IMR-90 (cell line): Measurements from ENCODE around the gene MTMR4. TPM values are rescaled to one million over a fixed set of nuclear protein-coding genes. Genes with fewer than 3 reads are reported as not detected.

ENCODE experiments used
- ATAC-seq: fragments of 200-7000 bp; cut with Tn5 transposase; 2 replicates; pipeline ENCODE4 v1.9.1; 2020; ENCODE audit warnings: low read depth, mild to moderate bottlenecking, moderate library complexity
- BruUV-seq: library from RNA; stranded (reverse); fragments of 400-500 nt; replicated peaks from 2 replicates; lab custom pipeline; 2021; lab: Mats Ljungman, UMichigan
- CTCF ChIA-PET: fragments of 300-600 bp; formaldehyde crosslinking; extraction: SDS; loops from one replicate; lab custom pipeline; 2021; ENCODE audit warnings: antibody characterized with exemption; lab: Yijun Ruan, JAX
- POLR2A ChIA-PET: fragments of 300-600 bp; sonication (Branson Sonifier 250); formaldehyde crosslinking; loops from one replicate; lab custom pipeline; 2022; ENCODE audit warnings: antibody characterized with exemption; ENCODE audit not compliant: unreplicated experiment; lab: Charles Lee
- DNase-seq: peaks from one replicate; pipeline ENCODE4 v3.0.0; 2013
- H2AFZ ChIP-seq: replicated peaks from 2 replicates; pipeline ENCODE3; 2013; ENCODE audit warnings: low read length, mild to moderate bottlenecking; ENCODE audit not compliant: poor library complexity
- H2AK5ac ChIP-seq: 2 replicates; pipeline ENCODE4 v1.6.1; 2013; ENCODE audit warnings: low read depth, low read length, inconsistent platforms
- H2AK9ac ChIP-seq: replicated peaks from 2 replicates; pipeline ENCODE3; 2013; ENCODE audit warnings: mild to moderate bottlenecking, low read depth, low read length, moderate library complexity; ENCODE audit not compliant: poor library complexity
- H2BK120ac ChIP-seq: 2 replicates; pipeline ENCODE4 v1.6.1; 2013; ENCODE audit warnings: low read depth, low read length, inconsistent platforms
- H2BK15ac ChIP-seq: 3 replicates; pipeline ENCODE4 v1.6.1; 2013; ENCODE audit warnings: low read depth, low read length, inconsistent platforms
- H2BK20ac ChIP-seq: 2 replicates; pipeline ENCODE4 v1.6.1; 2013; ENCODE audit warnings: low read depth, mild to moderate bottlenecking, inconsistent platforms, low read length, moderate library complexity
- H2BK5ac ChIP-seq: 2 replicates; pipeline ENCODE4 v1.6.1; 2013; ENCODE audit warnings: mild to moderate bottlenecking, low read depth, low read length, inconsistent platforms; ENCODE audit not compliant: poor library complexity, severe bottlenecking
- H3K14ac ChIP-seq: replicated peaks from 2 replicates; pipeline ENCODE4 v1.6.1; 2013; ENCODE audit warnings: low read depth, low read length, inconsistent platforms
- H3K18ac ChIP-seq: 2 replicates; pipeline ENCODE4 v1.6.1; 2013; ENCODE audit warnings: low read depth, low read length, control low read depth
- H3K23ac ChIP-seq: 2 replicates; pipeline ENCODE4 v1.6.1; 2013; ENCODE audit warnings: low read depth, low read length, inconsistent platforms
- H3K27ac ChIP-seq: 2 replicates; pipeline ENCODE4 v1.5.1; 2013; ENCODE audit warnings: mild to moderate bottlenecking, control low read depth, low read length; ENCODE audit not compliant: insufficient read depth
- H3K27me3 ChIP-seq: 2 replicates; pipeline ENCODE4 v1.6.1; 2013; ENCODE audit warnings: low read length; ENCODE audit not compliant: control insufficient read depth, insufficient read depth
- H3K36me3 ChIP-seq: 2 replicates; pipeline ENCODE4 v1.6.1; 2013; ENCODE audit warnings: low read length, mixed read lengths; ENCODE audit not compliant: control insufficient read depth, insufficient read depth
- H3K4ac ChIP-seq: 2 replicates; pipeline ENCODE4 v1.6.1; 2013; ENCODE audit warnings: low read depth, low read length, inconsistent platforms
- H3K4me1 ChIP-seq: 2 replicates; pipeline ENCODE4 v1.6.1; 2013; ENCODE audit warnings: low read length, mixed read lengths; ENCODE audit not compliant: control insufficient read depth, insufficient read depth
- H3K4me2 ChIP-seq: 2 replicates; pipeline ENCODE4 v1.6.1; 2013; ENCODE audit warnings: low read depth, mild to moderate bottlenecking, control low read depth, low read length, moderate library complexity
- H3K4me3 ChIP-seq: 2 replicates; pipeline ENCODE4 v1.5.1; 2013; ENCODE audit warnings: low read depth, mild to moderate bottlenecking, control low read depth, low read length, moderate library complexity; ENCODE audit not compliant: insufficient read depth
- H3K56ac ChIP-seq: 2 replicates; pipeline ENCODE4 v1.6.1; 2013; ENCODE audit warnings: low read length, inconsistent platforms; ENCODE audit not compliant: insufficient read depth; ENCODE audit errors: extremely low read depth
- H3K79me1 ChIP-seq, 2 experiments: 2 replicates each; pipeline ENCODE4 v1.6.1; 2013; ENCODE audit warnings: low read length in 2 of 2, inconsistent platforms in 1 of 2, low read depth in 1 of 2
- H3K9ac ChIP-seq: 2 replicates; pipeline ENCODE4 v1.6.1; 2013; ENCODE audit warnings: low read depth, low read length, control low read depth
- H3K9me1 ChIP-seq: 2 replicates; pipeline ENCODE4 v1.6.1; 2013; ENCODE audit warnings: low read length, inconsistent platforms; ENCODE audit not compliant: insufficient read depth
- H3K9me3 ChIP-seq: 2 replicates; pipeline ENCODE4 v1.6.1; 2013; ENCODE audit warnings: low read length; ENCODE audit not compliant: control insufficient read depth, insufficient read depth
- H4K20me1 ChIP-seq: 2 replicates; pipeline ENCODE4 v1.6.1; 2013; ENCODE audit warnings: low read length, inconsistent platforms; ENCODE audit not compliant: insufficient read depth
- H4K5ac ChIP-seq: 2 replicates; pipeline ENCODE4 v1.6.1; 2013; ENCODE audit warnings: mild to moderate bottlenecking, low read depth, low read length, control low read depth
- H4K8ac ChIP-seq, 2 experiments: 2 replicates each; pipeline ENCODE4 v1.6.1; 2013; ENCODE audit warnings: low read depth in 2 of 2, low read length in 2 of 2, control low read depth in 1 of 2, inconsistent platforms in 1 of 2
- H4K91ac ChIP-seq: 2 replicates; pipeline ENCODE4 v1.6.1; 2013; ENCODE audit warnings: low read depth, low read length, inconsistent platforms; ENCODE audit not compliant: insufficient read depth
- BHLHE40 ChIP-seq: fragments of 150-350 bp; IDR thresholded peaks from 2 replicates; pipeline ENCODE4 v1.6.1; 2016; ENCODE audit warnings: mild to moderate bottlenecking, low read depth, low read length
- CEBPB ChIP-seq: IDR thresholded peaks from 2 replicates; pipeline ENCODE4 v1.6.1; 2012; ENCODE audit warnings: low read depth, low read length, improper control_type of control experiment
- CHD1 ChIP-seq: IDR thresholded peaks from 2 replicates; pipeline ENCODE4 v1.6.1; 2012; ENCODE audit warnings: low read depth, low read length, improper control_type of control experiment
- CTCF ChIP-seq: conservative IDR thresholded peaks from 2 replicates; pipeline ENCODE4 v1.5.1; 2012; ENCODE audit warnings: mild to moderate bottlenecking, low read depth, low read length, improper control_type of control experiment
- MAZ ChIP-seq: IDR thresholded peaks from 2 replicates; pipeline ENCODE4 v1.6.1; 2012; ENCODE audit warnings: low read depth, mild to moderate bottlenecking, low read length, improper control_type of control experiment, moderate library complexity, borderline replicate concordance
- MXI1 ChIP-seq: IDR thresholded peaks from 2 replicates; pipeline ENCODE4 v1.6.1; 2012; ENCODE audit warnings: low read depth, mild to moderate bottlenecking, low read length, moderate library complexity, borderline replicate concordance
- NFE2L2 ChIP-seq: fragments of 150-350 bp; IDR thresholded peaks from 2 replicates; pipeline ENCODE4 v1.6.1; 2016; ENCODE audit warnings: low read depth, mild to moderate bottlenecking, low read length
- POLR2A ChIP-seq: IDR thresholded peaks from 2 replicates; pipeline ENCODE4 v1.6.1; 2012; ENCODE audit warnings: mild to moderate bottlenecking, low read depth, low read length
- RAD21 ChIP-seq: IDR thresholded peaks from 2 replicates; pipeline ENCODE4 v1.6.1; 2012; ENCODE audit warnings: low read length, improper control_type of control experiment
- RCOR1 ChIP-seq: IDR thresholded peaks from 2 replicates; pipeline ENCODE4 v1.6.1; 2012; ENCODE audit warnings: mild to moderate bottlenecking, low read length, improper control_type of control experiment; ENCODE audit not compliant: insufficient replicate concordance
- SMC3 ChIP-seq: fragments of 150-350 bp; IDR thresholded peaks from 2 replicates; pipeline ENCODE4 v1.6.1; 2016; ENCODE audit warnings: low read depth, mild to moderate bottlenecking, antibody characterized with exemption, low read length, moderate library complexity
- WGBS, 2 experiments: methylation state at CpG; one replicate each; pipeline versions ENCODE4 v1.1.5 to v1.1.7; 2013; ENCODE audit warnings: missing lambda C conversion rate in 2 of 2; ENCODE audit not compliant: insufficient read length in 1 of 2; ENCODE audit errors: extremely low coverage in 2 of 2; 5-methylcytosine and 5-hydroxymethylcytosine counted together
- dilution Hi-C: fragments of 300-500 bp; cut with HindIII; formaldehyde crosslinking; loops from one replicate; pipeline ENCODE4 v1.14.3; 2018; ENCODE audit warnings: low sequenced_read_pairs; ENCODE audit not compliant: unreplicated experiment
- in situ Hi-C: fragments of 300-500 bp; cut with MboI; formaldehyde crosslinking; loops from 3 replicates; pipeline ENCODE4 v1.14.3; 2019; ENCODE audit warnings: low sequenced_read_pairs, inconsistent platforms, mixed read lengths
- intact Hi-C: fragments of 100-400 bp; cut with micrococcal nuclease; formaldehyde crosslinking; loops from 2 replicates; pipeline ENCODE4 v1.10.0; 2022
- polyA plus RNA-seq, 3 experiments: library from polyadenylated mRNA; depleted of rRNA; stranded (reverse); fragments of >200 nt; gene quantifications; 2 replicates each; pipeline ENCODE4 v1.2.3, GENCODE V29; 2012; ENCODE audit warnings: low replicate concordance in 1 of 3
- total RNA-seq: library from RNA; depleted of rRNA; stranded (reverse); fragments of >200 nt; gene quantifications from 2 replicates; pipeline ENCODE4 v1.2.3, GENCODE V29; 2012
- TF ChIP-seq, protein P1 (sequence below): fragments of 150-350 bp; IDR thresholded peaks from 2 replicates; pipeline ENCODE4 v1.6.1; 2017; ENCODE audit warnings: mild to moderate bottlenecking, antibody characterized with exemption, low read length, low read depth

MTMR4 gene
- total and polyA plus RNA-seq, 2 of the 4 experiments (the other 2 are of a cell fraction), result 13.2 to 42.5 TPM

DNA sequence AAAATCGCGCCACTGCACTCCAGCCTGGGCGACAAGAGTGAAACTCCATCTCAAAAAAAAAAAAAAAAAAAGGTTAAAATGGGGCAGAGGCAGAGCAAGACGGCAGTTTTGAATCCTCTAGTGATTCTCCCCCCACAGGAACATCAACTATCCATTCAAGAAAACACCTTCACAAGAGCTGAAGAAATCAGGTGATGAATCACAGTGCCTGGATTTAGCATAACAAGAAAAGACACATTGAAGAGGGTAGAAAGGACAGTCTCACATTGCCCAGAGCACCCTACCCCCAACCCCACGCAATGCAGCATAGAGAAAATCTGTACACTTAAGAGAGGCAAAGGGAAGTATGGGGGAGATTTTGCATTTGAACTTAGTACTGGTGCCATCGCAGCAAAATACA, 68.4 kb downstream of the MTMR4 start:
- Histone ChIP-seq H2BK15ac (no peak overlapping the region), H4K91ac (no peak overlapping the region), H3K18ac (no peak overlapping the region), H2AFZ (no peak overlapping the region), H2BK120ac (no peak overlapping the region), H4K20me1 (no peaks in the 10 kb centered on the region), H2BK5ac (no peak overlapping the region), H2AK5ac (no peak overlapping the region), H3K9ac (no peak overlapping the region), H3K9me3 (no peaks in the 10 kb centered on the region), H3K36me3 (no peaks in the 10 kb centered on the region), H3K56ac (no peak overlapping the region), H3K4me3 (no peak overlapping the region), H2AK9ac (no peak overlapping the region), H3K4me2 (no peak overlapping the region), H2BK20ac (no peak overlapping the region), H4K8ac (no peak overlapping the region), H3K9me1 (no peaks in the 10 kb centered on the region), H3K4ac (no peak overlapping the region), H3K4me1 (no peaks in the 10 kb centered on the region), H3K27ac (no peak overlapping the region), H4K5ac (no peak overlapping the region), H3K14ac (no peak overlapping the region), H3K27me3 (peaks cover 4% of the 10 kb centered on the region), H3K23ac (no peak overlapping the region), H3K79me1 (no peaks in the 10 kb centered on the region)
- DNase-seq, result no peak
- intact Hi-C loops, result loop anchor here (2.0 to 5.0 kb wide), 4 partner anchors 141 to 324 kb away; no protein-coding TSS in a partner anchor
- BruUV-seq, result no TSS peak
- dilution Hi-C loops, result no loop called here
- CTCF ChIA-PET, result interaction anchor here (1.0 kb wide), 1 partner anchor 129 kb away, joined by 3 read pairs; no protein-coding TSS in a partner anchor
- TF ChIP-seq CTCF (no peak), MXI1 (no peak), CHD1 (no peak), MAZ (no peak), CEBPB (no peak), SMC3 (no peak), POLR2A (no peak), NFE2L2 (no peak), RCOR1 (no peak), BHLHE40 (no peak), RAD21 (no peak)
- TF ChIP-seq, protein P1, sequence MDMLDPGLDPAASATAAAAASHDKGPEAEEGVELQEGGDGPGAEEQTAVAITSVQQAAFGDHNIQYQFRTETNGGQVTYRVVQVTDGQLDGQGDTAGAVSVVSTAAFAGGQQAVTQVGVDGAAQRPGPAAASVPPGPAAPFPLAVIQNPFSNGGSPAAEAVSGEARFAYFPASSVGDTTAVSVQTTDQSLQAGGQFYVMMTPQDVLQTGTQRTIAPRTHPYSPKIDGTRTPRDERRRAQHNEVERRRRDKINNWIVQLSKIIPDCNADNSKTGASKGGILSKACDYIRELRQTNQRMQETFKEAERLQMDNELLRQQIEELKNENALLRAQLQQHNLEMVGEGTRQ, result no peak
- 100% methylated on average over 1 of the region's 6 CpGs; no CpG with 5 or more reads in 1 of the 2 experiments for WGBS, 2 experiments
- in situ Hi-C loops, result loop anchor here (5.0 kb wide), 1 partner anchor 129 kb away; no protein-coding TSS in a partner anchor
- no peak for ATAC-seq
- POLR2A ChIA-PET, result no interaction called here
